Mammary epithelial cell (primary cell): ENCODE measurements around the gene C1QTNF1.

ENCODE experiments used
- CTCF ChIP-seq, 2 donors: IDR thresholded peaks in 1 of 2; conservative IDR thresholded peaks in 1 of 2; 2 replicates each; pipeline ENCODE4 v1.5.1; 2011 to 2012; ENCODE audit warnings: inconsistent platforms in 2 of 2, low read length in 2 of 2, mild to moderate bottlenecking in 2 of 2, control low read depth in 1 of 2, low read depth in 1 of 2; ENCODE audit not compliant: insufficient read depth in 1 of 2; ENCODE audit errors: extremely low read depth in 1 of 2
- EZH2 ChIP-seq: IDR thresholded peaks from 2 replicates; pipeline ENCODE4 v1.6.1; 2012; ENCODE audit warnings: low read length, inconsistent platforms, borderline replicate concordance

- TF ChIP-seq CTCF (conservative IDR thresholded peaks at IDR 0.05 in 1 of 2, IDR thresholded peaks at IDR 0.05 in 1 of 2; ENCODE audit: extremely low read depth in 1 of 2, insufficient read depth in 1 of 2, low read depth in 1 of 2, low read length in 2 of 2): no peak
- no peak for TF ChIP-seq EZH2
Observed at GRCh38 chr17:79075861-79076406, 52.0 kb downstream of the C1QTNF1 start.
